Endometrium (tissue), 2 donors: ENCODE measurements around the gene TRIM47.

ENCODE experiments used
- FAIRE-seq: peaks from 2 replicates; lab custom pipeline; 2012; peaks lifted over from hg19 to GRCh38; lab: Jason Lieb, UNC
- donor health status: control.
- donor health status: control.

The TRIM47 gene

GRCh38 chr17:75845058-75845711 lies 33.2 kb downstream of the TRIM47 start:
- no peak for FAIRE-seq

- no peak for FAIRE-seq
Observed at GRCh38 chr17:75844530-75845057, 33.8 kb downstream of the TRIM47 start.

- FAIRE-seq, result no peak
Observed at GRCh38 chr17:75843577-75844529, 34.5 kb downstream of the TRIM47 start, which contains the start of gene UNC13D. UNC13D (minus strand) TSS chr17:75844404; CDS start chr17:75844337, 67 bp downstream.

- no peak for FAIRE-seq
Observed at GRCh38 chr17:75842963-75843576, 35.3 kb downstream of the TRIM47 start.

- FAIRE-seq, result no peak
Observed at GRCh38 chr17:75842411-75842810, 36.0 kb downstream of the TRIM47 start.

- no peak for FAIRE-seq
Observed at GRCh38 chr17:75840799-75841164, 37.6 kb downstream of the TRIM47 start.

GRCh38 chr17:75839942-75840798 lies 38.2 kb downstream of the TRIM47 start:
- FAIRE-seq, result no peak

- no peak for FAIRE-seq
Observed at GRCh38 chr17:75838410-75838809, 40.0 kb downstream of the TRIM47 start.

- no peak for FAIRE-seq
Observed at GRCh38 chr17:75837899-75838298, 40.5 kb downstream of the TRIM47 start.

GRCh38 chr17:75836605-75837004 lies 41.8 kb downstream of the TRIM47 start:
- FAIRE-seq, result no peak

GRCh38 chr17:75835654-75835987 lies 42.8 kb downstream of the TRIM47 start:
- FAIRE-seq, result no peak

- FAIRE-seq, result no peak
Observed at GRCh38 chr17:75834928-75835653, 43.3 kb downstream of the TRIM47 start.

- FAIRE-seq, result no peak
Observed at GRCh38 chr17:75834279-75834920, 44.0 kb downstream of the TRIM47 start.

GRCh38 chr17:75832652-75833400 lies 45.6 kb downstream of the TRIM47 start:
- no peak for FAIRE-seq

GRCh38 chr17:75832164-75832651 lies 46.2 kb downstream of the TRIM47 start:
- FAIRE-seq, result no peak

- no peak for FAIRE-seq
Observed at GRCh38 chr17:75831032-75831571, 47.3 kb downstream of the TRIM47 start.

GRCh38 chr17:75830164-75831031 lies 48.0 kb downstream of the TRIM47 start:
- FAIRE-seq, result no peak

GRCh38 chr17:75829747-75830146 lies 48.6 kb downstream of the TRIM47 start:
- no peak for FAIRE-seq
